ENCODE data around the gene DTNA. TPM values are rescaled to one million over a fixed set of nuclear protein-coding genes. Genes with fewer than 3 reads are reported as not detected.

Gene DTNA
- total and polyA plus RNA-seq, 2 donors from 2014 or later, result 6.2 to 22.3 TPM

GRCh38 chr18:34847408-34847807 lies 137.3 kb downstream of the DTNA start:
- DNase-seq (no peak), FAIRE-seq (no peak)
- H3K4me1 ChIP-seq (ENCODE audit: control insufficient read depth in 2 of 3, insufficient read depth in 2 of 3, low read depth in 1 of 3, low read length in 3 of 3), result no peaks in the 10 kb centered on the region
- no peaks in the 10 kb centered on the region for H3K9me3 ChIP-seq (ENCODE audit: control insufficient read depth in 2 of 3, insufficient read depth in 1 of 3, low read length in 3 of 3)
- H3K9ac ChIP-seq (ENCODE audit: low read length in 3 of 3), result no peak overlapping the region
- H3K4me3 ChIP-seq (ENCODE audit: low read length in 3 of 3), result no peak overlapping the region
- intact Hi-C loops (cut with DNase I), result no loop called here
- H3K36me3 ChIP-seq (ENCODE audit: control insufficient read depth in 2 of 3, insufficient read depth in 3 of 3, low read length in 3 of 3), result no peaks in the 10 kb centered on the region
- no peak for TF ChIP-seq CTCF (IDR thresholded peaks at IDR 0.05; ENCODE audit: borderline replicate concordance, extremely low read depth, insufficient read depth)
- H3K27ac ChIP-seq (ENCODE audit: low read depth in 2 of 2, low read length in 2 of 2), result no peak overlapping the region
- no peaks in the 10 kb centered on the region for H3K27me3 ChIP-seq (ENCODE audit: control insufficient read depth, insufficient read depth, low read length)

GRCh38 chr18:34848156-34848555 lies 138.1 kb downstream of the DTNA start:
- DNase-seq (no peak), FAIRE-seq (no peak)
- Histone ChIP-seq H3K9me3 (ENCODE audit: control insufficient read depth in 2 of 3, insufficient read depth in 1 of 3, low read length in 3 of 3) (no peaks in the 10 kb centered on the region), H3K36me3 (ENCODE audit: control insufficient read depth in 2 of 3, insufficient read depth in 3 of 3, low read length in 3 of 3) (no peaks in the 10 kb centered on the region), H3K4me1 (ENCODE audit: control insufficient read depth in 2 of 3, insufficient read depth in 2 of 3, low read depth in 1 of 3, low read length in 3 of 3) (no peaks in the 10 kb centered on the region), H3K9ac (ENCODE audit: low read length in 3 of 3) (no peak overlapping the region), H3K27ac (ENCODE audit: low read depth in 2 of 2, low read length in 2 of 2) (no peak overlapping the region), H3K4me3 (ENCODE audit: low read length in 3 of 3) (no peak overlapping the region), H3K27me3 (ENCODE audit: control insufficient read depth, insufficient read depth, low read length) (no peaks in the 10 kb centered on the region)
- intact Hi-C loops (cut with DNase I), result no loop called here
- no peak for TF ChIP-seq CTCF (IDR thresholded peaks at IDR 0.05; ENCODE audit: borderline replicate concordance, extremely low read depth, insufficient read depth)

- Histone ChIP-seq H3K4me1 (ENCODE audit: control insufficient read depth in 2 of 3, insufficient read depth in 2 of 3, low read depth in 1 of 3, low read length in 3 of 3) (no peaks in the 10 kb centered on the region), H3K9ac (ENCODE audit: low read length in 3 of 3) (no peak overlapping the region), H3K27me3 (ENCODE audit: control insufficient read depth, insufficient read depth, low read length) (no peaks in the 10 kb centered on the region), H3K9me3 (ENCODE audit: control insufficient read depth in 2 of 3, insufficient read depth in 1 of 3, low read length in 3 of 3) (no peaks in the 10 kb centered on the region), H3K4me3 (ENCODE audit: low read length in 3 of 3) (no peak overlapping the region), H3K36me3 (ENCODE audit: control insufficient read depth in 2 of 3, insufficient read depth in 3 of 3, low read length in 3 of 3) (no peaks in the 10 kb centered on the region), H3K27ac (ENCODE audit: low read depth in 2 of 2, low read length in 2 of 2) (no peak overlapping the region)
- intact Hi-C loops (cut with DNase I), result no loop called here
- FAIRE-seq, result no peak
- no peak for DNase-seq
- TF ChIP-seq CTCF (IDR thresholded peaks at IDR 0.05; ENCODE audit: borderline replicate concordance, extremely low read depth, insufficient read depth), result no peak
Measured at GRCh38 chr18:34848695-34849094, 138.6 kb downstream of the DTNA start.

- Histone ChIP-seq H3K9me3 (ENCODE audit: control insufficient read depth in 2 of 3, insufficient read depth in 1 of 3, low read length in 3 of 3) (no peaks in the 10 kb centered on the region), H3K4me3 (ENCODE audit: low read length in 3 of 3) (no peak overlapping the region), H3K27ac (ENCODE audit: low read depth in 2 of 2, low read length in 2 of 2) (no peak overlapping the region), H3K27me3 (ENCODE audit: control insufficient read depth, insufficient read depth, low read length) (no peaks in the 10 kb centered on the region), H3K36me3 (ENCODE audit: control insufficient read depth in 2 of 3, insufficient read depth in 3 of 3, low read length in 3 of 3) (no peaks in the 10 kb centered on the region), H3K9ac (ENCODE audit: low read length in 3 of 3) (no peak overlapping the region), H3K4me1 (ENCODE audit: control insufficient read depth in 2 of 3, insufficient read depth in 2 of 3, low read depth in 1 of 3, low read length in 3 of 3) (no peaks in the 10 kb centered on the region)
- no peak for TF ChIP-seq CTCF (IDR thresholded peaks at IDR 0.05; ENCODE audit: borderline replicate concordance, extremely low read depth, insufficient read depth)
- intact Hi-C loops (cut with DNase I), result no loop called here
- peak in 1 of 5 donors; percentile 3 for DNase-seq
- FAIRE-seq, result no peak
Measured at GRCh38 chr18:34857320-34857719, 147.2 kb downstream of the DTNA start.
